HG03575 (cell line): ENCODE data around the gene ZNF792.
"Not testable (repeated sequence)": the region's sequence is repeated elsewhere in the genome, so short reads cannot be mapped to it uniquely, and the experiment has no call there.

ENCODE experiments used
- ATAC-seq: cut with Tn5 transposase; IDR thresholded peaks from one replicate; pipeline ENCODE4 v1.9.1; 2021; ENCODE audit not compliant: unreplicated experiment, insufficient number of reproducible peaks, low FRiP score; ENCODE audit errors: extremely low read depth

The ZNF792 gene

GRCh38 chr19:34943861-34944573 lies 20.0 kb downstream of the ZNF792 start:
- no peak for ATAC-seq

GRCh38 chr19:34938886-34939285 lies 25.1 kb downstream of the ZNF792 start:
- ATAC-seq = no peak

GRCh38 chr19:34936184-34936583 lies 27.8 kb downstream of the ZNF792 start:
- no peak for ATAC-seq

GRCh38 chr19:34932494-34932893 lies 31.5 kb downstream of the ZNF792 start:
- ATAC-seq = no peak

GRCh38 chr19:34926685-34927375 lies 37.2 kb downstream of the ZNF792 start, which contains the start of gene ZNF30:
Gene ZNF30, plus strand, starts transcription at chr19:34926903. Its CDS starts 3,045 bp downstream, at chr19:34929948.
- no peak for ATAC-seq

- no peak for ATAC-seq
These were observed 37.7 kb downstream of the ZNF792 start for GRCh38 chr19:34926361-34926684.

- ATAC-seq = no peak
These were observed 38.7 kb downstream of the ZNF792 start for GRCh38 chr19:34925278-34925855.

- ATAC-seq = not testable (repeated sequence)
These were observed 43.8 kb downstream of the ZNF792 start for GRCh38 chr19:34920090-34920786.

GRCh38 chr19:34918190-34918589 lies 45.8 kb downstream of the ZNF792 start:
- ATAC-seq = no peak

- not testable (repeated sequence) for ATAC-seq
These were observed 46.9 kb downstream of the ZNF792 start for GRCh38 chr19:34917144-34917543.

- ATAC-seq = no peak
These were observed 53.3 kb downstream of the ZNF792 start for GRCh38 chr19:34910770-34911169.
